Stimulated activated CD4-positive, alpha-beta T cell treated with anti-CD3 and anti-CD28 coated beads, Interleukin-12 subunit alpha, Interleukin-12 subunit beta, amount 100 ng/mL, for 4 hours (primary cell): Measurements from ENCODE around the gene RGPD8.

Experiments used
- DNase-seq: peaks from one replicate; pipeline ENCODE4 v3.0.0-alpha.2; 2020

Gene RGPD8

GRCh38 chr2:112322919-112323318 lies 110.5 kb downstream of the RGPD8 start:
- no peak for DNase-seq

GRCh38 chr2:112321375-112322320 lies 111.8 kb downstream of the RGPD8 start:
- DNase-seq = no peak
